T-helper 22 cell (primary cell): ENCODE data around the gene SLC46A2.

Experiments used
- DNase-seq: peaks from one replicate; pipeline ENCODE4 v3.0.0-alpha.2; 2020; ENCODE audit warnings: low read depth

The SLC46A2 gene

GRCh38 chr9:112858005-112858404, 32.7 kb downstream of the SLC46A2 start:
- no peak for DNase-seq

DNA sequence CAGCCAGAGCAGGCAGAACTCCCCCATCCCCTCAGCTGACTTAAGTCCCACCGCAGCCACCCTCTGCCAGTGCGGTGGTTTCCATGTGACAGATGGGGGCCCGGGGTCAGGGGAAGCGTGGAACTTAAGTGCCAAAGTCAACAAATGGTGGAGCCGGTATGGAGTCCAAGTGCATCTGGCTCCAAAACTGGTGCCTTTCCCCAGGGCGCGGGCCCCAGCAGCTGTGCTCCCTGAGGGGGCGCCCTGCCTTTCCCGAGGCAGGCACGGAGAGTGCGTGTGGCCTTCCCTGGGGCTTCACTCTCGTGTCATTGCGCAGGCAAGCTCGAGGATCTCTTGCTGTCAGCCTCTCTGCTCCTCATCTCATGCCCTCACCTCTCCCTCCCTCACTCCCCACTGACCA, 33.8 kb downstream of the SLC46A2 start:
- DNase-seq, result no peak

DNA sequence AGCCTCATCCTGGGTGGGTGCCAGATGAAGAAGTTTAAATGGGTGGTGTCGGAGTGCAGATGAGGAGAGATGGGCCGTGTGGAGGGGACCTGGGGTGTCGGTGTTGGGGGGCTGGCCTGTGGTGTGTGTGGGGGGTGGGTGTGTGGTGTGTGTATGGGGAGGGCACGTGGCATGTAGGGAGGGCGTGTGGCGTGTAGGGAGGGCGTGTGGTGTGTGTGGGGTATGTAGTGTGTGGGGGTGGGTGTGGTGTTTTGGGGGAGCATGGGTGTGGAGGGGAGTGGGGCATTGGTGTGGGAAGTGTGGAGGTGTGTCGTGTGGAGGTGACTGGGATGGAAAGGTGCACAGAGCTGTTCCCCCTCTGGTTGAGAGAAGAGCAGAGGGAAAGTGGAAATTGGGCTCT, 34.5 kb downstream of the SLC46A2 start:
- no peak for DNase-seq

DNA sequence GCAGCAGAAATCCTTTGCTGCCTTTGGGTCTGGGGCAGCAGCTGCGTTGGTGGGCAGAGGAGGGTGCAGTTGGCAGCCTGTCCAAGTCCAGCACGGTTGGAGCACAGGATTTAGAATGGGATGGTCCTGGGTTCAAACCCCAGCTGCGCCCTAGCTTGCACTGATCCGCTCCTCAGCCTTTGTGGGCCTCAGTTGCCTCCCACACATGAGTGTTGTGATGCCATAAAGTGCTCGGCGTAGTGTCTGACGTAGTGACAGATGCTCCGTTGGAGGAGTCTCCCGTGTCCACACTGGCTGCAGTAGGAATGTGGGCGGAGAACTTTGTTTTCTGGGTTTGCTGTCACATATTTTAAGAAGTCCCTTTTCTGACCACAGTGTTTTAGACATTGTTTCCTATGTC, 36.0 kb downstream of the SLC46A2 start:
- no peak for DNase-seq

GRCh38 chr9:112853882-112854585, 36.6 kb downstream of the SLC46A2 start:
- no peak for DNase-seq

GRCh38 chr9:112852741-112853504, 37.8 kb downstream of the SLC46A2 start:
- DNase-seq, result no peak

DNA sequence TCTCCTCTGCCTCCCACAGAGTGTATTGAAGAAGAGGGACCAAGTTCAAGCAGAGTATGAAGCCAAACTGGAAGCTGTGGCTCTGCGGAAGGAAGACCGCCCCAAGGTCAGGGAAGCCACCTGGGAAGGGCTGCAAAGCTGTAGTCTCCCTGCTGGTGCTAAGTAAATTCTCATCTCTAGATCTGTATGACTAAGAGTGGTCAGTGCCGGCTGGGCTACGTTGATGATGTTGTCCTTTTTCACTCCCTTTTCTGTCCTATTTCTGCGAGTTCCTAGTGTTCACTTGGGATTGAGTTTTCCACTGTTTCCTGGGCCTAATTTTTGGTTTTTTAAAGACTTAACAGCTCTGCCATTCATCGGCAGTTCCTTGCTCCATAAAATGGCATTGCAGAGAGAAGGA, 39.8 kb downstream of the SLC46A2 start:
- no peak for DNase-seq

GRCh38 chr9:112849363-112849922, 41.2 kb downstream of the SLC46A2 start:
- no peak for DNase-seq

DNA sequence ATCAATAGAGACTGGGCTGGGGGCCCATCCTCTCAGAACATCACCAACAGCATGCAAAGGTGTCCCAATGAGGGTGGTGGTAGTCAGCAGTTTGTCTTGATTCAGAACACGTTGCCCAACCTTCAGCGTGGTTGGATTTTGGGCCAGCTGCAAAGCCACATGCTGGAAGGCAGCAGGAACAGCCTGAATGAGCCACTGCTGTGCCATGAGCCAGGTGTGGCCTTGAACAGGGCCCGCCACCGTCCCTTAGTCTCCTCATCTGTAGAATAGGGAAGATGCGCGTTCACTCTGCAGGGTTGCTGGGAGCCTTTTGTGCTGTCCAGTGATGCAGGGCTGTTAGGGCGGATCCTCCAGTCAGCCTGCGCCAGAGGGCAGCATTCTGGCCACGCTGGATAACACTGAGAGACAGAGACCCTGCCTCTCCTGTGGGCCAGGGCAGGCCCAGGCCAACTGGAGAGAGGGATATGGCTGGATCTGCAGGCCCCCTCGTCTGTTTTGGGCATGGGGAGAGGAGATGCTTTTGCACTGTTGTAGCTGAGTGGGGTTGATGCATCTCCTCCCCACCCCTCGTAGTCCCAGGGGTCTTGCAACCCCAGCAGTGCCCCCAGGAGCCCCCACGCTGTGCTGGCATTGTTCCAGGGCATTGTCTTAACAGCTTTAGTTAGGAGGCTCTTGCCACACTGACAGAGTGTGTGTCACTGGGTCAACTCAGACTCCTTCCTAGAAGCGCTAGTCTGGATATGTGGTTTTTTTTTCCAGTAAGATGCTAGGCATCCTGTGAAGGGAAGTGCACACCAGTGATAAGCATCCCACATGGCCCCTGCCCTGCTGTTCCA, 42.1 kb downstream of the SLC46A2 start:
- no peak for DNase-seq

- DNase-seq, result no peak
Observed at GRCh38 chr9:112846528-112847488, 43.9 kb downstream of the SLC46A2 start.

DNA sequence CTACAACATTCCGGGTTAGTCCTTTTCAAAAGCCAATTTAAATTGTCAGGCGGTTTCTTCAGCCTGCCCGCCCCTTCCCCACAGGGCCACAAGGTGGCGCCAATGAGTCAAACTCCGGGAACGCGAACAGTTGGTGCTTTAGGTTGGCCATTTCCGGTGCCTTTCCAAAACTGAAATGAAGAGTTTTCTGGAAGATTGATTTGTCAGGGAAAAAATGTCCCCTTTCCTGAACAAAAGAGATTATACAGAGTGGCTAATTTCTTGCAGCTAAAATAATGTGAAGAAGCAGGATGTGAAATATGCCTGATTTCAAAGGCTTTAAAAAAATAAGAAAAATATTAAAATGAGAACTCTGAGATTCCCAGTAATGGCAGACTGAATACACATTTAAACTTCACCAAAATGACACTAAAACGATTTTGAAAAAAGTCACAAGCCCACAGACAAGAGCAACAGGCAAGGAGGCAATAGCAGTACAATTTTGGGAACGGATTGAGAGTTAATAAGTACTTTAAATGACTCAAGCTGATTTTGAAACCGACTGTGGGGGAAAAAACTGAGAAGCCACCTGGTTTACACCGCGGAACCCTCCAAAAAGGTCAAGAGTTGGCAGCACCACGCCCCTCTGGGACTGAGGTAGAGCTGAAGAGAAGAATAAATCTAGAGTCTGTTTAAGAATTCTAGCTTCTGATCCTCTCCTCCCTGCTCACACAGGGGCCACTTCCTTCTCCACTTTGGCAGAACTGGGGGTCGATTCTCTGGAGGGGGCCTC, 45.7 kb downstream of the SLC46A2 start:
- peak; percentile 27 for DNase-seq

GRCh38 chr9:112842555-112842954, 48.1 kb downstream of the SLC46A2 start:
- no peak for DNase-seq

- no peak for DNase-seq
Observed at GRCh38 chr9:112841261-112841660, 49.4 kb downstream of the SLC46A2 start.

- no peak for DNase-seq
Observed at GRCh38 chr9:112839331-112839730, 51.3 kb downstream of the SLC46A2 start.

DNA sequence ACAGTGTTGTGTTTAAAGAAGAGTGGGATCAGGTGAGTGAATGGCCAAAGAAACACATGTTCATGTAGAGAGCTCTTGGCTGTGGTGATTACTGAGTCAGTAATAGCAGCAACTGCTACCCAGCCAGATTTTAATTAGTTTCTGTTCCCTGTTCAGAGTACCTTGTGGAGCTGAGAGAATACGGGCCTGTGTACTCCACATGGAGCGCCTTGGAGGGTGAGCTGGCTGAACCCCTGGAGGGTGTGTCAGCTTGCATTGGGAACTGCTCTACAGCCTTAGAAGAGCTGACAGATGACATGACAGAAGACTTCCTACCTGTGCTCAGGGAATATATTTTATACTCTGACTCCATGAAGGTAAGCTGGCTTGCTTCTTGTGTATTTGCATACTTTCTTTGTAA, 52.3 kb downstream of the SLC46A2 start:
- no peak for DNase-seq

GRCh38 chr9:112836394-112836793, 54.3 kb downstream of the SLC46A2 start:
- DNase-seq, result no peak

GRCh38 chr9:112833081-112833480, 57.6 kb downstream of the SLC46A2 start:
- no peak for DNase-seq

DNA sequence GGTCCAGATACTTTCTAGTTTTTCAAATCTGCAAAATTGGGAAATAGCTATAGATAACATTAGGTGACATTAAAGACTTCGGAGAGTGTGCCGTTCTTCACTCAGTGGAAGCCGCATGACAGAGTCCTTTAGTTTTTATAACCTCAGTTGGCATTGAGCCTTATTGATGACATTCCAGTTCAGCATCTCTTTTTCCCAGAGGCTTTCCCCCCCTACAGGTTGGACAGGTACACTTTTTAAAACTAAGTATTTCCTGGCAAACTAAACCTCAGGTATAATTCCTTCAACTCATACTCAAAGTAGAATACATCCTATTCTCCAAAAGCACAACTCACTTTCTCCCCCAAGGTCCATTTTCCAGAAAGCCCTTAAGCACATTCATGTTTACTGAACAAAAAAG, 58.7 kb downstream of the SLC46A2 start:
- no peak for DNase-seq

DNA sequence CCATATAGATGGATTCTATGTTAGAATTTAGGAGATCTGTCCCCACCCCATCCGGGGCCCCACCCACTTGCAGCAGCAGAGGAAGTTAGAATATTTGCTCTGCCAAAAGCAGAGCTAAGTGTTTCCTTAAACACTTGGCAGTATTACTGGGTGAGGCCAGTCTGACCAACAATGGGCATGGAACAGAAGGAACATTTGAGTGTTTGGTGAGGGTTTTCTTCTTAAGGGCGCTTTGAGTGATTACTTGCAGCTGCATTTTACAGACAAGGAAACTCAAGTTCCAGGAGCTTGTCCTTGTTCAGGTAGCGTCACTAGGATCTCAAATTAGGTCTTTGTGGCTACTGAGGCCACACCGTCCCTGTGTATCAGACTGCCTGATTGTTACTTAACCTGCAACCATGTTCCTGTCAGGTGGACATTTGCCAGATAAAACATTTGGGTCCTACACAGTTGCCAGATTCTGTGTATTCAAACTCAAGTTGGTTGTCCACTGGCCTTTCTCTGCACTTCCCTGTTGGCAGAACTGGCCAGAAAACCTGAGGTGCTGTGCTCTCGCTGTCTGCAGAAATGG, 59.3 kb downstream of the SLC46A2 start:
- DNase-seq, result no peak
